HepG2 (cell line): ENCODE results near the gene ELP5. TPM values are rescaled to one million over a fixed set of nuclear protein-coding genes. Genes with fewer than 3 reads are reported as not detected.
A peak's percentile ranks its signal among the peaks of the same experiment; 100 is the strongest.

Source experiments
- ARID2 ChIP-seq: sonication (generic); formaldehyde crosslinking; IDR thresholded peaks from 2 replicates; pipeline ENCODE4 v1.8.1; 2022; ENCODE audit warnings: mild to moderate bottlenecking, missing genetic modification reagents, borderline replicate concordance
- ELF4 ChIP-seq: sonication (generic); formaldehyde crosslinking; IDR thresholded peaks from 2 replicates; pipeline ENCODE4 v1.5.0; 2020; ENCODE audit warnings: missing genetic modification reagents, mild to moderate bottlenecking, moderate library complexity, borderline replicate concordance
- ETV5 ChIP-seq: IDR thresholded peaks from 2 replicates; pipeline ENCODE4 v1.6.1; 2018; ENCODE audit warnings: missing biosample characterization, missing genetic modification reagents, inconsistent platforms, borderline replicate concordance
- FOXK2 ChIP-seq: fragments of 450-650 bp; IDR thresholded peaks from 2 replicates; pipeline ENCODE4 v1.6.1; 2016
- KDM2A ChIP-seq: sonication (generic); formaldehyde crosslinking; IDR thresholded peaks from 2 replicates; pipeline ENCODE4 v1.4.0; 2020; ENCODE audit warnings: low read depth, missing genetic modification reagents, borderline replicate concordance
- KDM4B ChIP-seq: sonication (generic); formaldehyde crosslinking; IDR thresholded peaks from 2 replicates; pipeline ENCODE4 v1.4.0; 2020; ENCODE audit warnings: missing genetic modification reagents
- KLF9 ChIP-seq: IDR thresholded peaks from 2 replicates; pipeline ENCODE4 v1.6.1; 2016; ENCODE audit warnings: low read depth
- NAIF1 ChIP-seq: sonication (generic); formaldehyde crosslinking; IDR thresholded peaks from 2 replicates; pipeline ENCODE4 v1.5.0; 2020; ENCODE audit warnings: mild to moderate bottlenecking, missing genetic modification reagents, borderline replicate concordance
- SAFB2 ChIP-seq: sonication (generic); formaldehyde crosslinking; IDR thresholded peaks from 2 replicates; pipeline ENCODE4 v1.5.1; 2020; ENCODE audit warnings: missing genetic modification reagents, low read depth, mild to moderate bottlenecking, borderline replicate concordance
- TCF12 ChIP-seq, 2 experiments: fragments of 450-650 bp in 1 of 2; sonication (generic) in 1 of 2; formaldehyde crosslinking in 1 of 2; IDR thresholded peaks; 2 replicates each; pipeline versions ENCODE4 v1.6.1 to v1.8.0; 2017 to 2022; ENCODE audit warnings: antibody characterized with exemption in 1 of 2, mild to moderate bottlenecking in 1 of 2, missing genetic modification reagents in 1 of 2, moderate library complexity in 1 of 2
- THAP9 ChIP-seq: sonication (generic); formaldehyde crosslinking; IDR thresholded peaks from 2 replicates; pipeline ENCODE4; 2020; ENCODE audit warnings: missing genetic modification reagents, mild to moderate bottlenecking, borderline replicate concordance
- WIZ ChIP-seq: sonication (generic); formaldehyde crosslinking; IDR thresholded peaks from 2 replicates; pipeline ENCODE4 v1.5.1; 2020; ENCODE audit warnings: mild to moderate bottlenecking, missing genetic modification reagents
- XRCC5 ChIP-seq: fragments of 200-400 bp; formaldehyde crosslinking; optimal IDR thresholded peaks from 2 replicates; pipeline ENCODE3; 2017; ENCODE audit warnings: mild to moderate bottlenecking, low read length
- ZFP36L2 ChIP-seq: sonication (generic); formaldehyde crosslinking; IDR thresholded peaks from 2 replicates; pipeline ENCODE4 v1.4.0; 2020; ENCODE audit warnings: missing genetic modification reagents
- ZNF10 ChIP-seq: sonication (generic); formaldehyde crosslinking; IDR thresholded peaks from 2 replicates; pipeline ENCODE4 v1.4.0; 2020; ENCODE audit warnings: mild to moderate bottlenecking, low read depth, missing genetic modification reagents, borderline replicate concordance
- ZNF3 ChIP-seq: IDR thresholded peaks from 2 replicates; pipeline ENCODE4 v1.7.0; 2017; ENCODE audit warnings: inconsistent platforms
- ZNF333 ChIP-seq: sonication (generic); formaldehyde crosslinking; IDR thresholded peaks from 2 replicates; pipeline ENCODE4 v1.4.0; 2020; ENCODE audit warnings: mild to moderate bottlenecking, missing genetic modification reagents, borderline replicate concordance
- ZNF781 ChIP-seq: sonication (generic); formaldehyde crosslinking; IDR thresholded peaks from 2 replicates; pipeline ENCODE4 v1.5.1; 2020; ENCODE audit warnings: borderline replicate concordance, mild to moderate bottlenecking, missing genetic modification reagents; ENCODE audit errors: not compliant biosample characterization
- ZNF782 ChIP-seq: sonication (generic); formaldehyde crosslinking; IDR thresholded peaks from 2 replicates; pipeline ENCODE4 v1.4.0; 2020; ENCODE audit warnings: missing genetic modification reagents, mild to moderate bottlenecking, borderline replicate concordance
- polyA plus RNA-seq, 8 experiments: library from polyadenylated mRNA; depleted of rRNA in 3 of 8; stranded (reverse) in 7 of 8; unstranded in 1 of 8; fragments of >200 nt; fragmentation: Illumina TruSeq in 4 of 8; extraction: Trizol in 4 of 8; gene quantifications; 2 replicates each; pipeline versions ENCODE4 v1.2.1 to v1.2.3, GENCODE V29; 2011 to 2016; ENCODE audit warnings: low read depth in 4 of 8, missing spikeins in 1 of 8, mixed read lengths in 1 of 8; ENCODE audit not compliant: insufficient read depth in 1 of 8
- total RNA-seq, 5 experiments: library from RNA; depleted of rRNA; stranded (reverse); fragments of >200 nt; fragmentation: Illumina TruSeq; extraction: Trizol; gene quantifications; 2 replicates each; pipeline ENCODE4 v1.2.3, GENCODE V29; 2016; ENCODE audit warnings: low read depth in 1 of 5
- TF ChIP-seq, protein P1 (sequence below): sonication (generic); formaldehyde crosslinking; IDR thresholded peaks from 2 replicates; pipeline ENCODE4 v1.5.1; 2020; ENCODE audit warnings: missing genetic modification reagents, mild to moderate bottlenecking, borderline replicate concordance
- TF ChIP-seq, protein P2 (sequence below): IDR thresholded peaks from 2 replicates; pipeline ENCODE4 v1.6.1; 2016; ENCODE audit warnings: low read depth, borderline replicate concordance
- TF ChIP-seq, protein P3 (sequence below): sonication (generic); formaldehyde crosslinking; IDR thresholded peaks from 2 replicates; pipeline ENCODE4 v1.4.0; 2020; ENCODE audit warnings: missing genetic modification reagents

Gene ELP5
- total and polyA plus RNA-seq, 2 of the 13 experiments (the other 11 are each of a cell fraction or from before 2014, with no cell fraction given) = 67.6 to 69.8 TPM

- no peak for TF ChIP-seq ARID2 (CRISPR knock-in tag)
- TF ChIP-seq TCF12 (IDR thresholded peaks at IDR 0.05) = no peak
- no peak for TF ChIP-seq TCF12 (CRISPR knock-in tag; IDR thresholded peaks at IDR 0.05)
- TF ChIP-seq, protein P1, sequence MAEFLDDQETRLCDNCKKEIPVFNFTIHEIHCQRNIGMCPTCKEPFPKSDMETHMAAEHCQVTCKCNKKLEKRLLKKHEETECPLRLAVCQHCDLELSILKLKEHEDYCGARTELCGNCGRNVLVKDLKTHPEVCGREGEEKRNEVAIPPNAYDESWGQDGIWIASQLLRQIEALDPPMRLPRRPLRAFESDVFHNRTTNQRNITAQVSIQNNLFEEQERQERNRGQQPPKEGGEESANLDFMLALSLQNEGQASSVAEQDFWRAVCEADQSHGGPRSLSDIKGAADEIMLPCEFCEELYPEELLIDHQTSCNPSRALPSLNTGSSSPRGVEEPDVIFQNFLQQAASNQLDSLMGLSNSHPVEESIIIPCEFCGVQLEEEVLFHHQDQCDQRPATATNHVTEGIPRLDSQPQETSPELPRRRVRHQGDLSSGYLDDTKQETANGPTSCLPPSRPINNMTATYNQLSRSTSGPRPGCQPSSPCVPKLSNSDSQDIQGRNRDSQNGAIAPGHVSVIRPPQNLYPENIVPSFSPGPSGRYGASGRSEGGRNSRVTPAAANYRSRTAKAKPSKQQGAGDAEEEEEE = no peak
- TF ChIP-seq ZNF781 (CRISPR knock-in tag) = no peak
- no peak for TF ChIP-seq ZNF333
- TF ChIP-seq WIZ = no peak; the same call in none of the 2 replicates
- TF ChIP-seq NAIF1 (CRISPR knock-in tag) = no peak
- TF ChIP-seq ELF4 (CRISPR knock-in tag) = no peak
- no peak for TF ChIP-seq XRCC5
- TF ChIP-seq SAFB2 = no peak
- TF ChIP-seq ZNF3 (CRISPR knock-in tag) = no peak
- TF ChIP-seq KDM4B = no peak
- TF ChIP-seq, protein P2, sequence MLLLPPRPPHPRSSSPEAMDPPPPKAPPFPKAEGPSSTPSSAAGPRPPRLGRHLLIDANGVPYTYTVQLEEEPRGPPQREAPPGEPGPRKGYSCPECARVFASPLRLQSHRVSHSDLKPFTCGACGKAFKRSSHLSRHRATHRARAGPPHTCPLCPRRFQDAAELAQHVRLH = 0 out of 2 replicates have a peak, but pooled peaks have one; percentile 32
- TF ChIP-seq, protein P3, sequence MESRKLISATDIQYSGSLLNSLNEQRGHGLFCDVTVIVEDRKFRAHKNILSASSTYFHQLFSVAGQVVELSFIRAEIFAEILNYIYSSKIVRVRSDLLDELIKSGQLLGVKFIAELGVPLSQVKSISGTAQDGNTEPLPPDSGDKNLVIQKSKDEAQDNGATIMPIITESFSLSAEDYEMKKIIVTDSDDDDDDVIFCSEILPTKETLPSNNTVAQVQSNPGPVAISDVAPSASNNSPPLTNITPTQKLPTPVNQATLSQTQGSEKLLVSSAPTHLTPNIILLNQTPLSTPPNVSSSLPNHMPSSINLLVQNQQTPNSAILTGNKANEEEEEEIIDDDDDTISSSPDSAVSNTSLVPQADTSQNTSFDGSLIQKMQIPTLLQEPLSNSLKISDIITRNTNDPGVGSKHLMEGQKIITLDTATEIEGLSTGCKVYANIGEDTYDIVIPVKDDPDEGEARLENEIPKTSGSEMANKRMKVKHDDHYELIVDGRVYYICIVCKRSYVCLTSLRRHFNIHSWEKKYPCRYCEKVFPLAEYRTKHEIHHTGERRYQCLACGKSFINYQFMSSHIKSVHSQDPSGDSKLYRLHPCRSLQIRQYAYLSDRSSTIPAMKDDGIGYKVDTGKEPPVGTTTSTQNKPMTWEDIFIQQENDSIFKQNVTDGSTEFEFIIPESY (CRISPR knock-in tag) = no peak
- no peak for TF ChIP-seq ZFP36L2 (CRISPR knock-in tag)
- TF ChIP-seq ETV5 = peak; percentile 81
- TF ChIP-seq ZNF10 = no peak
- 0 out of 2 replicates have a peak, but pooled peaks have one; percentile 26 for TF ChIP-seq KDM2A (CRISPR knock-in tag)
- TF ChIP-seq ZNF782 (CRISPR knock-in tag) = peak; percentile 16; the same call in 1 of the 2 replicates
- TF ChIP-seq KLF9 (CRISPR knock-in tag) = no peak
- no peak for TF ChIP-seq THAP9 (CRISPR knock-in tag)
- no peak for TF ChIP-seq FOXK2
Observed at GRCh38 chr17:7307686-7308624, 55.9 kb downstream of the ELP5 start (continued).
